GM21737 (cell line): ENCODE results near the gene TAF13.
A peak's percentile ranks its signal among the peaks of the same experiment; 100 is the strongest.
"Not testable (repeated sequence)": the region's sequence is repeated elsewhere in the genome, so short reads cannot be mapped to it uniquely, and the experiment has no call there.

Experiments used
- ATAC-seq: cut with Tn5 transposase; IDR thresholded peaks from one replicate; pipeline ENCODE4 v1.9.1; 2021; ENCODE audit warnings: mild to moderate bottlenecking, moderate library complexity; ENCODE audit not compliant: unreplicated experiment

The TAF13 gene

GRCh38 chr1:109048335-109048734 is 27.5 kb downstream of the TAF13 start:
- no peak for ATAC-seq

GRCh38 chr1:109047339-109047738 is 28.5 kb downstream of the TAF13 start:
- ATAC-seq, result no peak

GRCh38 chr1:109046671-109047070 is 29.1 kb downstream of the TAF13 start:
- ATAC-seq, result no peak

- no peak for ATAC-seq
These were observed 30.2 kb downstream of the TAF13 start for GRCh38 chr1:109045595-109045994.

- ATAC-seq, result peak; percentile 96
These were observed 34.0 kb downstream of the TAF13 start, which contains the start of gene WDR47 for GRCh38 chr1:109041621-109042468. TSS of gene WDR47 (minus strand) at chr1:109042102. CDS start at chr1:109023512, 18,590 bp downstream.

- ATAC-seq, result peak; percentile 27
These were observed 34.7 kb downstream of the TAF13 start for GRCh38 chr1:109040989-109041620.

- ATAC-seq, result no peak
These were observed 35.2 kb downstream of the TAF13 start for GRCh38 chr1:109040627-109040988.

GRCh38 chr1:109034382-109034781 is 41.4 kb downstream of the TAF13 start:
- no peak for ATAC-seq

- not testable (repeated sequence) for ATAC-seq
These were observed 46.3 kb downstream of the TAF13 start for GRCh38 chr1:109029493-109029892.

GRCh38 chr1:109027841-109028240 is 48.0 kb downstream of the TAF13 start:
- no peak for ATAC-seq

- ATAC-seq, result no peak
These were observed 50.1 kb downstream of the TAF13 start for GRCh38 chr1:109025694-109026093.

- ATAC-seq, result no peak
These were observed 51.2 kb downstream of the TAF13 start for GRCh38 chr1:109024646-109025045.

GRCh38 chr1:109020693-109021257 is 55.0 kb downstream of the TAF13 start:
- ATAC-seq, result no peak

GRCh38 chr1:109017719-109018118 is 58.1 kb downstream of the TAF13 start:
- not testable (repeated sequence) for ATAC-seq

GRCh38 chr1:109017134-109017533 is 58.7 kb downstream of the TAF13 start:
- no peak for ATAC-seq
